NK-92 treated with Interleukin-12 subunit alpha and Interleukin-12 subunit beta, amount 100 ng/mL, for 24 hours (cell line): Measurements from ENCODE around the gene CISH.

ENCODE experiments used
- DNase-seq: peaks from one replicate; lab custom pipeline; 2025; lab: John Stamatoyannopoulos, UW

CISH gene

GRCh38 chr3:50572158-50572557 is 39.4 kb downstream of the CISH start:
- DNase-seq: peak; percentile 54

- DNase-seq: no peak
Observed at GRCh38 chr3:50571486-50571885, 40.1 kb downstream of the CISH start.

GRCh38 chr3:50570508-50571279 is 40.9 kb downstream of the CISH start:
- DNase-seq: no peak

- peak; percentile 93 for DNase-seq
Observed at GRCh38 chr3:50568947-50569749, 42.4 kb downstream of the CISH start, which contains the start of gene HEMK1. TSS of gene HEMK1 (plus strand) at chr3:50569522. CDS start at chr3:50571105, 1,583 bp downstream.

GRCh38 chr3:50567386-50568167 is 44.0 kb downstream of the CISH start, which contains the start of gene C3orf18:
TSS of gene C3orf18 (minus strand) at chr3:50567747. CDS start at chr3:50565699, 2,048 bp downstream.
- DNase-seq: peak; percentile 77

GRCh38 chr3:50567011-50567385 is 44.6 kb downstream of the CISH start:
- DNase-seq: no peak

- DNase-seq: no peak
Observed at GRCh38 chr3:50564321-50564720, 47.3 kb downstream of the CISH start.

DNA sequence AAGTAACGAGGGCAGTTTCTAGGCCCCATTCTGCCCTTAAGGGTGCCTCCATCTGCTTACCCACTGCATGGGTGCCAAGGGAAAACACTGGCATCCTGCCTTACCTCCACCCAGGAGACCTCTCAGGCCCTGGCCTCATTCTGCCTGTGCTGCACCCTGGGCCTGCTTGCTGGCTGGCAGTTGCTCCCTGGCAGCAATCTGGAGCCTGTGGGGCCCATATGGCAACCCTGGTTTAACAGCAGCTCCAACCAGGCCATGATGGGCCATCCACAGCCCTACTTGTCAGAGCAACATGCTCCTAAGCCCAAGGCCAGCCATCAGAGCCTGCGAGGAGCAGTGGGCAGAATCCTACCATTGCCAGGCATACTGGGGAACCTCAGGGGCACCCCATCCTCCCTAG is 47.7 kb downstream of the CISH start:
- no peak for DNase-seq

DNA sequence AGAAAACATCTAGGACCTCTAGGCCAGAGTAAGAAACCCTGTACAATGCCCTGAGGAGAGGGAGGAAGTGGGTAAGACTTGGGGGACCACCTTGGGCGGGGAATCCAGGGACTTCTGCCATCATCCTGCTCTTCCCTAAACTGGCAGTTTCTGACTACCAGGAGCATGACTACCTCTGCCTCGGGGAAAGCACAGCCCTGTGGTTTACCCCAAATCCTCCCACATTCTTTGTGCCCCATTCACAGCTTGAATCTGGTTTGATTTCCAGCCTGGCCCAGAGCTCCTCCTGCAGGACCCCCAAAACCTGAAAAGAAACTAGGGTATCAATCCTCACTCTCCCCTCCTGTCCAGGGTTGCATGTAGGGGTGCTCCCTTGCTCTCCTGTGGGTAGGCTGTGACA is 48.7 kb downstream of the CISH start:
- no peak for DNase-seq

- no peak for DNase-seq
Observed at GRCh38 chr3:50559702-50560101, 51.9 kb downstream of the CISH start.

DNA sequence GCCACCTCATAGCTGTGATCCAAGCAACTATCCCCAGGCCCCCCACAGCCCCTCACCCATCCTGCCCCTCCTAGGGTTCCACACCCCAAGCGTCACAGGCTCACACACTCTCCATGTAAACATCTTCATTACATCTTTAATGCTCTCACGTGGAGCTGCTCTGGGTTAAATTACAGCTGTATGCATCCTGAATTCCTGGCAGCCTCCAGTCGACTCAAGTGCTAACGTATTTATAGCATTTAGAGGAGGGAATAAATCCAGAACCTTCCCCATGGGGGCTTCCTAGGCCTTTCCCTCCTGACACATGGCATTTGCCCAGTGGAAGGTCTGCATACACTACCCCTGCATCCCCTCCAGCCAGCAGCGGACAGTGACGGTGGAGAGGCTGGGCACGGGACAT is 53.7 kb downstream of the CISH start:
- DNase-seq: no peak

GRCh38 chr3:50557106-50557505 is 54.5 kb downstream of the CISH start:
- no peak for DNase-seq
